ENCODE data around the gene ELAVL1.

DNA sequence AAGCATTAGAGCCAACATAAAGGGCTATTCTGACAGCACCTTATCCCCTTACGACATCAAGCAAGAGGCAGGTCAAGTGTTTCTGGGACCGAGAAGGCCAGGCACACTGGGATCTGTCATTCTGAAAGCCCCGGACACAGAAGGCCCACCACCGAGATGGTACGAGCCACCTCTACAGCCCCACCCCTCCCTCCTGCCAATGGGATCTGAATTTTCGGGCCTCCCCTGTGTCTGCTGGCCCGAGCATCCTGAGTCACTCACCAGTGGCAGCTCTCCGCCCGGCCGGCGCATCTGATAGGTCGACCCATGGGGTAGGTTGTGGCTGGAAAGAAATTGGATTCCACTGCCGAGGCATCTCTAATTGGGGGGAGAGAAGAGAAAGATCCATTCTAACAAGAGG is 64.6 kb downstream of the ELAVL1 start:
- TF ChIP-seq, protein P1, sequence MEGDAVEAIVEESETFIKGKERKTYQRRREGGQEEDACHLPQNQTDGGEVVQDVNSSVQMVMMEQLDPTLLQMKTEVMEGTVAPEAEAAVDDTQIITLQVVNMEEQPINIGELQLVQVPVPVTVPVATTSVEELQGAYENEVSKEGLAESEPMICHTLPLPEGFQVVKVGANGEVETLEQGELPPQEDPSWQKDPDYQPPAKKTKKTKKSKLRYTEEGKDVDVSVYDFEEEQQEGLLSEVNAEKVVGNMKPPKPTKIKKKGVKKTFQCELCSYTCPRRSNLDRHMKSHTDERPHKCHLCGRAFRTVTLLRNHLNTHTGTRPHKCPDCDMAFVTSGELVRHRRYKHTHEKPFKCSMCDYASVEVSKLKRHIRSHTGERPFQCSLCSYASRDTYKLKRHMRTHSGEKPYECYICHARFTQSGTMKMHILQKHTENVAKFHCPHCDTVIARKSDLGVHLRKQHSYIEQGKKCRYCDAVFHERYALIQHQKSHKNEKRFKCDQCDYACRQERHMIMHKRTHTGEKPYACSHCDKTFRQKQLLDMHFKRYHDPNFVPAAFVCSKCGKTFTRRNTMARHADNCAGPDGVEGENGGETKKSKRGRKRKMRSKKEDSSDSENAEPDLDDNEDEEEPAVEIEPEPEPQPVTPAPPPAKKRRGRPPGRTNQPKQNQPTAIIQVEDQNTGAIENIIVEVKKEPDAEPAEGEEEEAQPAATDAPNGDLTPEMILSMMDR (conservative IDR thresholded peaks at IDR 0.05 in 1 of 2, IDR thresholded peaks at IDR 0.05 in 1 of 2; ENCODE audit: extremely low read depth in 1 of 2, insufficient read depth in 1 of 2, low read depth in 1 of 2, low read length in 2 of 2): no peak
- TF ChIP-seq EZH2 (IDR thresholded peaks at IDR 0.05; ENCODE audit: borderline replicate concordance, low read length): no peak
